Muscle layer of duodenum (tissue), 2 donors: Measurements from ENCODE around the gene MIPOL1.
"Not testable (repeated sequence)": the region's sequence is repeated elsewhere in the genome, so short reads cannot be mapped to it uniquely, and the experiment has no call there.

Experiments used
- H3K27ac ChIP-seq: one replicate; pipeline ENCODE4 v1.7.0; 2013; ENCODE audit warnings: mild to moderate bottlenecking, low read length
- H3K27me3 ChIP-seq: one replicate; pipeline ENCODE4 v1.7.0; 2013; ENCODE audit warnings: low read depth, mild to moderate bottlenecking, control low read depth, low read length
- H3K36me3 ChIP-seq, 2 donors: one replicate each; pipeline ENCODE4 v1.7.0; 2013; ENCODE audit warnings: low read length in 2 of 2, control low read depth in 1 of 2, mild to moderate bottlenecking in 1 of 2; ENCODE audit not compliant: insufficient read depth in 2 of 2, control insufficient read depth in 1 of 2
- H3K4me1 ChIP-seq, 2 donors: one replicate each; pipeline ENCODE4 v1.7.0; 2013; ENCODE audit warnings: low read length in 2 of 2, mild to moderate bottlenecking in 2 of 2, control low read depth in 1 of 2, moderate library complexity in 1 of 2; ENCODE audit not compliant: insufficient read depth in 2 of 2, control insufficient read depth in 1 of 2
- H3K4me3 ChIP-seq, 2 donors: one replicate each; pipeline ENCODE4 v1.7.0; 2013; ENCODE audit warnings: low read length in 2 of 2, low read depth in 1 of 2, mild to moderate bottlenecking in 1 of 2
- H3K9me3 ChIP-seq, 2 donors: one replicate each; pipeline ENCODE4 v1.7.0; 2013; ENCODE audit warnings: low read length in 2 of 2, control low read depth in 1 of 2, mild to moderate bottlenecking in 1 of 2; ENCODE audit not compliant: control insufficient read depth in 1 of 2
- donor health status: healthy.

MIPOL1 gene

GRCh38 chr14:37171678-37172023 lies 26.1 kb upstream of the MIPOL1 start:
- Histone ChIP-seq H3K9me3 (no peaks in the 10 kb centered on the region), H3K27ac (peak overlapping the region; percentile 90), H3K36me3 (no peaks in the 10 kb centered on the region), H3K4me1 (peaks cover 0 to 6% of the 10 kb centered on the region in 2 donors), H3K4me3 (peak overlapping the region; percentile 64 to 69), H3K27me3 (no peaks in the 10 kb centered on the region)

GRCh38 chr14:37172024-37172869 lies 25.5 kb upstream of the MIPOL1 start, which contains the start of gene SLC25A21:
SLC25A21 (minus strand) TSS chr14:37172606.
- H3K4me3 ChIP-seq: peak within 1 kb of the TSS; percentile 64 to 69
- peaks cover 0 to 6% of the 10 kb centered on the region in 2 donors for H3K4me1 ChIP-seq
- no peaks in the 10 kb centered on the region for H3K9me3 ChIP-seq
- H3K27me3 ChIP-seq: no peaks in the 10 kb centered on the region
- H3K27ac ChIP-seq: peak within 1 kb of the TSS; percentile 90
- no peaks in the 10 kb centered on the region for H3K36me3 ChIP-seq

GRCh38 chr14:37172936-37173614 lies 24.7 kb upstream of the MIPOL1 start:
- Histone ChIP-seq H3K27ac (peak overlapping the region; percentile 90), H3K4me3 (peak overlapping the region; percentile 64 to 69), H3K27me3 (no peaks in the 10 kb centered on the region)

GRCh38 chr14:37179896-37180502 lies 17.7 kb upstream of the MIPOL1 start:
- no peaks in the 10 kb centered on the region for H3K27me3 ChIP-seq
- H3K27ac ChIP-seq: no peak overlapping the region

More at GRCh38 chr14:37172936-37173614, 24.7 kb upstream of the MIPOL1 start:
- Histone ChIP-seq H3K36me3 (no peaks in the 10 kb centered on the region), H3K4me1 (peaks cover 0 to 6% of the 10 kb centered on the region in 2 donors), H3K9me3 (no peaks in the 10 kb centered on the region)

GRCh38 chr14:37180886-37181285 lies 16.9 kb upstream of the MIPOL1 start:
- H3K27ac ChIP-seq, H3K9me3 ChIP-seq, H3K36me3 ChIP-seq, H3K4me3 ChIP-seq, H3K4me1 ChIP-seq, H3K27me3 ChIP-seq: not testable (repeated sequence)

More at GRCh38 chr14:37179896-37180502, 17.7 kb upstream of the MIPOL1 start:
- Histone ChIP-seq H3K4me1 (no peaks in the 10 kb centered on the region), H3K4me3 (no peak overlapping the region), H3K36me3 (no peaks in the 10 kb centered on the region), H3K9me3 (no peaks in the 10 kb centered on the region)

- no peak overlapping the region for H3K27ac ChIP-seq
- H3K4me1 ChIP-seq: no peaks in the 10 kb centered on the region
- no peaks in the 10 kb centered on the region for H3K36me3 ChIP-seq
- H3K9me3 ChIP-seq: no peaks in the 10 kb centered on the region
- no peaks in the 10 kb centered on the region for H3K27me3 ChIP-seq
- H3K4me3 ChIP-seq: no peak overlapping the region
Observed at GRCh38 chr14:37181441-37181840, 16.3 kb upstream of the MIPOL1 start.

GRCh38 chr14:37184520-37184919 lies 13.2 kb upstream of the MIPOL1 start:
- not testable (repeated sequence) for H3K4me3 ChIP-seq, H3K36me3 ChIP-seq, H3K9me3 ChIP-seq, H3K27me3 ChIP-seq, H3K4me1 ChIP-seq, H3K27ac ChIP-seq

GRCh38 chr14:37185670-37186069 lies 12.1 kb upstream of the MIPOL1 start:
- H3K4me1 ChIP-seq: no peaks in the 10 kb centered on the region
- no peak overlapping the region for H3K4me3 ChIP-seq
- no peak overlapping the region for H3K27ac ChIP-seq
- H3K27me3 ChIP-seq: no peaks in the 10 kb centered on the region
- no peaks in the 10 kb centered on the region for H3K9me3 ChIP-seq
- H3K36me3 ChIP-seq: no peaks in the 10 kb centered on the region

GRCh38 chr14:37186865-37187264 lies 10.9 kb upstream of the MIPOL1 start:
- Histone ChIP-seq H3K9me3 (no peaks in the 10 kb centered on the region), H3K4me3 (no peak overlapping the region), H3K36me3 (no peaks in the 10 kb centered on the region), H3K27me3 (no peaks in the 10 kb centered on the region), H3K4me1 (no peaks in the 10 kb centered on the region), H3K27ac (no peak overlapping the region)

- Histone ChIP-seq H3K4me3 (no peak overlapping the region), H3K27me3 (no peaks in the 10 kb centered on the region), H3K36me3 (no peaks in the 10 kb centered on the region), H3K27ac (no peak overlapping the region), H3K4me1 (no peaks in the 10 kb centered on the region), H3K9me3 (no peaks in the 10 kb centered on the region)
Observed at GRCh38 chr14:37187294-37187693, 10.4 kb upstream of the MIPOL1 start.

- not testable (repeated sequence) for H3K27me3 ChIP-seq, H3K4me1 ChIP-seq, H3K9me3 ChIP-seq, H3K36me3 ChIP-seq, H3K4me3 ChIP-seq, H3K27ac ChIP-seq
Observed at GRCh38 chr14:37187840-37188577, 9.7 kb upstream of the MIPOL1 start.
